GM12865 (cell line): ENCODE measurements around the gene LRFN2.

Experiments used
- DNase-seq: peaks from one replicate; pipeline ENCODE4 v3.0.0; 2010; ENCODE audit warnings: low read depth
- H3K4me3 ChIP-seq: 2 replicates; pipeline ENCODE4 v1.5.1; 2011; ENCODE audit warnings: mild to moderate bottlenecking, low read depth, low read length, control low read depth
- TF ChIP-seq, protein P1 (sequence below): IDR thresholded peaks from 2 replicates; pipeline ENCODE4 v1.5.1; 2011; ENCODE audit warnings: low read length, control low read depth, low read depth, inconsistent platforms; ENCODE audit not compliant: insufficient read depth; ENCODE audit errors: missing control alignments

The LRFN2 gene

DNA sequence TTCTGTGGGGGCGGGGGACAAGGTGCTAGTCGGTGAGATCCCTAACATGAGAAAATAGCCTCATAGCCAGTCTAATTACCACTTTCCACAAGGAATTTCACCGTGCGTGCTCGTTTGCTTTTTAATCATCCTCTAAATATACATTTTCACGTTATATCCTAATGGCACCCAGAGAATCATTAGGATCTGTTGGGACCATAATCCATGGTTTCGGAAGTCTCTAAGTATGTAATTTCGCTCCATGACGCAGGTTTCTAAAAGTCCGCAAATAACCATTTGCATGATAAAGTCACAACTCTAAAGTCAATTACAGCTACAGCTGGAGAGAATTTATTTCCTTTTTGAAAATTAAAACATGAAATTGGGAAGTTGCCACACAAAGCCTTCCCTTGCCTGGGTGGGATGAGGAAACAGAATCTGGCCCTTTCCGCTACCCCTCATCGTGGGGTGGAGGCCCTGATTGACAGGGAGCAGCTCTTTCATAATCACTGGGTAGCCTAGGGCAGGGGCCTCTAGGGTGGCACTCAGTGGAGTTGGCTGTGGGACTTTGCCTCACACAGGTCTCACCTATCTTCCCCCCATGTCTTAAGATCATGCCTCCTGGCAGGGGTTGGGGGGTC is 81.9 kb downstream of the LRFN2 start:
- DNase-seq, result no peak
- TF ChIP-seq, protein P1, sequence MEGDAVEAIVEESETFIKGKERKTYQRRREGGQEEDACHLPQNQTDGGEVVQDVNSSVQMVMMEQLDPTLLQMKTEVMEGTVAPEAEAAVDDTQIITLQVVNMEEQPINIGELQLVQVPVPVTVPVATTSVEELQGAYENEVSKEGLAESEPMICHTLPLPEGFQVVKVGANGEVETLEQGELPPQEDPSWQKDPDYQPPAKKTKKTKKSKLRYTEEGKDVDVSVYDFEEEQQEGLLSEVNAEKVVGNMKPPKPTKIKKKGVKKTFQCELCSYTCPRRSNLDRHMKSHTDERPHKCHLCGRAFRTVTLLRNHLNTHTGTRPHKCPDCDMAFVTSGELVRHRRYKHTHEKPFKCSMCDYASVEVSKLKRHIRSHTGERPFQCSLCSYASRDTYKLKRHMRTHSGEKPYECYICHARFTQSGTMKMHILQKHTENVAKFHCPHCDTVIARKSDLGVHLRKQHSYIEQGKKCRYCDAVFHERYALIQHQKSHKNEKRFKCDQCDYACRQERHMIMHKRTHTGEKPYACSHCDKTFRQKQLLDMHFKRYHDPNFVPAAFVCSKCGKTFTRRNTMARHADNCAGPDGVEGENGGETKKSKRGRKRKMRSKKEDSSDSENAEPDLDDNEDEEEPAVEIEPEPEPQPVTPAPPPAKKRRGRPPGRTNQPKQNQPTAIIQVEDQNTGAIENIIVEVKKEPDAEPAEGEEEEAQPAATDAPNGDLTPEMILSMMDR, result no peak
- no peak overlapping the region for H3K4me3 ChIP-seq

DNA sequence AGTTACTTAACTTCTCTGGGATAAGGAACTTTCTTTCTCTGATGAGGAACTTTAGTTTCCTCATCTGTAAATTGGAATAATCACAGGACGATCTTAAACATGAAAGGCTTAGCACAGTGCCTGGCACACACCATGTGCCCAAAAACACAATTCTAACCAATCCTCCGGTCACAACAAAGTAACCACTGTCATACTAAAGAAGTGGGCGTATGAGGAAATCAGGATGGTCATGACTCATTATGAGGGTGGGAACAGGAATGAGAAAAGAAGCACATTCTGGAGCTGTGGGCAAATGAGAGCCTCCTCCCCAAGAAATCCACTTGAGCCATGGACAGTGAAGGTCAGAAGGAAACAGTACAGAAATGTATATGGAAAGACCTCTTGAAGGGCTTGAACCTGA is 82.9 kb downstream of the LRFN2 start:
- TF ChIP-seq, protein P1, result no peak
- DNase-seq, result no peak
- H3K4me3 ChIP-seq, result no peak overlapping the region

GRCh38 chr6:40500227-40500626 is 86.9 kb downstream of the LRFN2 start:
- TF ChIP-seq, protein P1, result no peak
- DNase-seq, result no peak
- no peak overlapping the region for H3K4me3 ChIP-seq

DNA sequence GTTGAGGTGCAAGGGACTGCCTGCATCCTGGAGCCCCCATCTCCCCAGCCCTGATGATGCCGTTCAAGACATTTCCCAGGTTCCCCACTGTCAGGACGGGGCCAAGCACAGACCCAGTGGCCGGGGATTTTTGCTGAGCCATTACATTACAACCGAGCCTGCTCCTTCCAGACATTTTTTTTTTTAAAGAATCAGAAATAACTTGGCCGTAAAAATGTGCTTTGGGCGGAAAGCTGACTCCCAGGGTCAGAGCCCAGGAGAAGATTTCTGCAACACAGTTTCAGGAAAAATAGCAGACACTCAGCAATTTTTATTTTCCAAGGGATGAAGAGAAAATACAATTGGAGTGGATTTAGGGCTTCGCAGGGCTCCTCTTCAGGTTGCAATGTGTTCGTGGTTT is 87.9 kb downstream of the LRFN2 start:
- TF ChIP-seq, protein P1, result no peak
- H3K4me3 ChIP-seq, result no peak overlapping the region
- no peak for DNase-seq

GRCh38 chr6:40498148-40498547 is 89.0 kb downstream of the LRFN2 start:
- no peak for DNase-seq
- TF ChIP-seq, protein P1, result no peak
- no peak overlapping the region for H3K4me3 ChIP-seq

DNA sequence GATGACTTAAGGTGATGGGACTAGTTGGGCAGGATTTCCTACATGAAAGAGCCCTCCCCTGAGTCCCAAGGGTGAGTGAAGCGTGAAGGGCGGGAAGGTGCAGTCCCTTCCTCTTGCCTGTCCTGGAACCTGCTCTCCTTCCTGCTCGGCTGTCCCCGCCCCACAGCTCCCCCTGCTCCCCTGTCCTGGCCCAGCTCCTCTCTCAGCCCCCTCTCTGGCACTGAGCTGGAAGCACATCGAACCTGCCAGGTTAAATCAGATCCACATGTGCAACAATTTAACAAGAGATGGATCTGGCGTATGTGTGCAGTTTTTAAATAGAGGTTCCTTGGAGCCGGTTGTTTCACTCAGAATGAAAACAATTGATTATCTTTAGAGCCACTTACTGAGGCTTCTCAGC is 95.0 kb downstream of the LRFN2 start:
- DNase-seq, result no peak
- TF ChIP-seq, protein P1, result no peak

DNA sequence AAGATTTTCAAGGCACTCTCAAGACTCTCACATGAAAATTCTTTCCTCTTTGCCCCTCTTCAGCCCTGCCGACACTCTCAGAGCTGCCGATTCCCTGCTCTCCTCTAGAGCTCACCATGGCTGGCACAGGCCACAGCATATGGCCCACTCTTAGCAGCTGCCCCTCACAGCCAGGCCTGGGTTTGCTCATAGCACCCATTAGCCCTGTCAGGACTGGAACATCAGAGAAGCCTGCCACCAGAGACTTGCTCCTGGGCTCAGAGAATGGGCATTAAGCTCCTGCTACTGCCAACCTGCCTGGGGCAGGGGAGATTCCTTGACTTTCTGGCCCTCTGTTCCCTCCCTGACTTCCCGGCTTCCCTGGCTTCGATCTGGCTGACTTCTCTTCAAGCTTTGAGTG is 96.7 kb downstream of the LRFN2 start:
- no peak for DNase-seq
- no peak overlapping the region for H3K4me3 ChIP-seq
- TF ChIP-seq, protein P1, result no peak

More for the DNA sequence above, 95.0 kb downstream of the LRFN2 start:
- no peak overlapping the region for H3K4me3 ChIP-seq
